ENCODE results near the gene PLXNA1.

DNA sequence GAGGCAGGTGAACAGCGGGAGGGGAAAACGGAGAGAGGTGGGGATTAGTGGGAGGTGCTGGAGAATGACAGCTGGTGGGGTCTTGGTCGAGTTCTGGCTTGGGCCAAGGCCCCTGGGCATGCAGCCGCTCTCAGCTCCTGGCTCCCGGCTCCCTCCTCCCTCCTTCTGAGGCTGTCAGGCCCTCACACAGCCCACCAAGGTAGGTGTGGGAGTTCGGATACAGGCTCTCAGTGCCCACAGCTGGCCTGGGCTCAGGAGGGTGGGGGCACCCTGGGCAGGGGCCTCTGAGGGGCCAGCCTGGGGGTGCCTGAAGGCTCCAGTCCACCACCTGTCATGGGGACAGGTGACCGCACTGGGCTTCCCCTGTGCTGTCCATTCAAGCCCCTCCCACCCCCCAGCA lies 39.9 kb downstream of the PLXNA1 start:
- TF ChIP-seq EZH2phosphoT487 (IDR thresholded peaks at IDR 0.05; ENCODE audit: borderline replicate concordance) (no peak), CTCF (conservative IDR thresholded peaks at IDR 0.05; ENCODE audit: low read length) (no peak)

Data from Loucy (cell line).